ENCODE results near the gene ATG2A. TPM values are rescaled to one million over a fixed set of nuclear protein-coding genes. Genes with fewer than 3 reads are reported as not detected.

Gene ATG2A
- total and polyA plus RNA-seq, 8 donors: 14.2 to 23.5 (median 19.5) TPM

- Histone ChIP-seq H3K27ac (peak overlapping the region; percentile 89 to 91), H3K4me3 (peak overlapping the region; percentile 69 to 95), H3K36me3 (peaks cover 0 to 32% of the 10 kb centered on the region in 2 donors), H3K9me3 (no peaks in the 10 kb centered on the region), H3K4me1 (peaks cover 10 to 27% of the 10 kb centered on the region in 2 donors), H3K27me3 (no peaks in the 10 kb centered on the region)
- intact Hi-C loops (cut with DNase I): no loop called here
- ATAC-seq (no peak), DNase-seq (peak in 2 of 4 donors; percentile 17 to 31)
- TF ChIP-seq CTCF (IDR thresholded peaks at IDR 0.05): no peak
Observed at GRCh38 chr11:64924910-64925284, 7.9 kb upstream of the ATG2A start.

- intact Hi-C loops (cut with DNase I): no loop called here
- H3K27ac ChIP-seq: peak within 1 kb of the TSS; percentile 89 to 91
- no peaks in the 10 kb centered on the region for H3K27me3 ChIP-seq
- DNase-seq (peak; percentile 82 to 96 (median 94)), ATAC-seq (peak; percentile 98)
- no peaks in the 10 kb centered on the region for H3K9me3 ChIP-seq
- peak within 1 kb of the TSS; percentile 69 to 95 for H3K4me3 ChIP-seq
- TF ChIP-seq CTCF (IDR thresholded peaks at IDR 0.05): no peak
- peaks cover 10 to 27% of the 10 kb centered on the region in 2 donors for H3K4me1 ChIP-seq
- H3K36me3 ChIP-seq: peaks cover 0 to 26% of the 10 kb centered on the region in 2 donors
Observed at GRCh38 chr11:64923944-64924909, 7.2 kb upstream of the ATG2A start, which contains the start of gene PPP2R5B. PPP2R5B (plus strand) TSS chr11:64924689; CDS start chr11:64925735, 1,046 bp downstream.

- H3K27ac ChIP-seq: peak overlapping the region in 1 of 2 donors; percentile 91
- H3K4me1 ChIP-seq: peaks cover 10 to 32% of the 10 kb centered on the region in 2 donors
- no peak for ATAC-seq
- H3K9me3 ChIP-seq: no peaks in the 10 kb centered on the region
- H3K4me3 ChIP-seq: no peak overlapping the region
- no peaks in the 10 kb centered on the region for H3K27me3 ChIP-seq
- peak in 1 of 4 donors; percentile 77 for DNase-seq
- intact Hi-C loops (cut with DNase I): no loop called here
- H3K36me3 ChIP-seq: peaks cover 0 to 18% of the 10 kb centered on the region in 2 donors
- no peak for TF ChIP-seq CTCF (IDR thresholded peaks at IDR 0.05)
Observed at GRCh38 chr11:64923151-64923661, 6.2 kb upstream of the ATG2A start.

GRCh38 chr11:64921384-64921783 lies 4.4 kb upstream of the ATG2A start:
- no peak for TF ChIP-seq CTCF (IDR thresholded peaks at IDR 0.05)
- ATAC-seq (no peak), DNase-seq (no peak)
- Histone ChIP-seq H3K4me1 (peaks cover 14 to 38% of the 10 kb centered on the region in 2 donors), H3K27ac (no peak overlapping the region), H3K27me3 (no peaks in the 10 kb centered on the region), H3K9me3 (no peaks in the 10 kb centered on the region), H3K36me3 (no peaks in the 10 kb centered on the region), H3K4me3 (no peak overlapping the region)
- intact Hi-C loops (cut with DNase I): no loop called here

GRCh38 chr11:64920124-64920523 lies 3.1 kb upstream of the ATG2A start:
- TF ChIP-seq CTCF (IDR thresholded peaks at IDR 0.05): no peak
- H3K36me3 ChIP-seq: no peaks in the 10 kb centered on the region
- H3K4me1 ChIP-seq: peaks cover 18 to 38% of the 10 kb centered on the region in 2 donors
- no peak overlapping the region for H3K4me3 ChIP-seq
- DNase-seq: no peak
- H3K27ac ChIP-seq: no peak overlapping the region
- intact Hi-C loops (cut with DNase I): no loop called here
- H3K27me3 ChIP-seq: no peaks in the 10 kb centered on the region
- ATAC-seq: no peak
- H3K9me3 ChIP-seq: no peaks in the 10 kb centered on the region

Measured in left lung (tissue), 10 donors.